HG03066 (cell line): Measurements from ENCODE around the gene SH3RF3.

Source experiments
- ATAC-seq: cut with Tn5 transposase; IDR thresholded peaks from one replicate; pipeline ENCODE4 v1.9.1; 2021; ENCODE audit warnings: low read depth; ENCODE audit not compliant: unreplicated experiment

Gene SH3RF3

DNA sequence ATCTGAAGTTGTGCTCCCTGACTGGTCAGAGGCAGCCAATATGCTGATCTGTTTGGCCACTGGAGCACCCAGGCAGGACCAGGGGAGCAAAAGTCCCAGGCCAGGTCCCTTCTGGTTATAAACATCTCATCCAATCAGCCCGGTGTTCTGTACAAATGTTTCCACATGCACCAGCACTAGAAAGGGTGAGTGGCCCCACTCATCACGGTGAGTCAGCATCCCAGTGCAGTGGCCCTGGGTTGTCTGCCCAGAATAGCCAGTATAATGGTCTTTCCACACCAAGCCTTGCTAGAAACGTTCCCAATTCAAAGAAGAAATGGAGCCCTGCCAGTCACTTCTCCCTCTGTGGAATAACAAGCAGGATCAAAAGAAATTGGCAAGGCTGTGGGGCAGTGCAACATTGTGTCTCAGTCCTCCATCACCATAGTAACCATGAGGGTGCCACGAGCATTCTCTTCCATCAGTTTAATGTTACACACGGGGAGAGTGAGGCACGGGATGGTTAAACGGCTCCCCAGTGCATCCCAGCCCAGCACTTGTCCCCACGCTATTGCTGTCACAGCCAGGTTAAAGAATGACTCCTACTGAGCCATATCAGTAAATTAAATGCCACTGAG is 309.9 kb downstream of the SH3RF3 start:
- ATAC-seq = no peak

DNA sequence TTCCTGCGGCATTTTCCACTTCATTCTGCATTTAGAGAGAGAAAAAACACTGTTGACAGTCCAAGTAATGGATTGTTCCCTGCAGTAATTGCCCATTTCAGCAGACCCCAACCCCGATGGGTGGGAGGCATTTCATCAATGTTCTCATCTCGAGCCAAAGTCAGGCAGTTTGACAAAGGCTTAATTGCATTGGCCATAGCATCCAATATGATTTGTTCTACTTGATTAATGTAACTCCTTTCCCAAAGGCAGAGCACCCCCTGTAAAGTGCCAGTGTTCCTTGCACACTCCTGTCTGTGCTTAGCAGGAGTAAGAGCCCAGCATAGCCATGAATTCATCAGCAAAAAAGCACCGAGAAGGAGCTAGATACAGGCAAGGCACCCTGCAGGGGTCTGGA is 310.4 kb downstream of the SH3RF3 start:
- ATAC-seq = no peak

DNA sequence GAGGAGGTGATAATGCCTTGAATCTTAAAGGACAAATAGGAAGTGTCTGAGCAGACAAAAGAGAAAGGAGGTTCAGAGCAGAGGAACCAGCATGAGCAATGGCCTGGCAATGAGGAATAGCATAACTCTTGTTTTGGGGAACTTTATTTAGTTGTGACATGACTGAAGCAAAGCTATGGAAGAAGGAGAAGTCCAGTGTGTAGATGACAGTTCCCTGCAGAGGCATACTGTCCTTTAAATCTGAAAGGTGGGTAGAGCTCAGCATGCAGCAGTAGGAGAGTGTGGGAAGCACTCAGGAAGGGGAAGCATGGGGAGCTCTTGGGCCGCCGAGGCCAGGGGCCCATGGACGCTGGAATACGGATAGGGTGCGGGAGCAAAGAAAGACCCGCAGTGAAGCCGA is 311.0 kb downstream of the SH3RF3 start:
- ATAC-seq = no peak

DNA sequence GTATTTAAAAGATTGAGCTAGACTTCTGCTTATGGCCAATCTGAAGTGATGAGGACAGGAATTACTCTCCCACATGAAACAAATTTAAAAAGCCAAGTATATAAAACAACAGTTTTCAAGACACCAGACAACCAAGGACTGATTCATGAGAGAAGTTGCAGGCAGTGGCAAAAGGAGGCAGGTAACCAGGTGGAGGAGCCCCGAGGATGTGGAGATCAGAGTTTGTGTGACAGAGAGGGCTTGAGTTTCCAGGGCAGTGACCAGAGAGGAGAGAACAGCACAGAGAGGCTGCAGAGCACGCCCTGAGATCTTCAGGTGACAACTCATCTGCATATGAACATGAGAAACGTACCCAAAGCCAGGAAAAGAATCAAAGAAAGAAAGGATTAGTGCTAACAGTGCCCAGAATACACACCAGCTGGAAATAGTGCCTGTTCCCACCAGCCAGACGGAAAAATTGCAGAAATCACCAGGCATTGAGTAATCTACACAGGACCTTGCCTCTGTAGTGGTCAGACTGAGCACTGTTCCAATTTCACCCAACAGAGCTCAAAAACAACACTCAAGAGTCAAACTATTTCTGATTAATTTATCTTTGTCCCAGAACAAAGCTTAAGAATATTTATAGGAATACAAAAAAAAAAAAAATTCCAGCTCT is 311.6 kb downstream of the SH3RF3 start:
- no peak for ATAC-seq

DNA sequence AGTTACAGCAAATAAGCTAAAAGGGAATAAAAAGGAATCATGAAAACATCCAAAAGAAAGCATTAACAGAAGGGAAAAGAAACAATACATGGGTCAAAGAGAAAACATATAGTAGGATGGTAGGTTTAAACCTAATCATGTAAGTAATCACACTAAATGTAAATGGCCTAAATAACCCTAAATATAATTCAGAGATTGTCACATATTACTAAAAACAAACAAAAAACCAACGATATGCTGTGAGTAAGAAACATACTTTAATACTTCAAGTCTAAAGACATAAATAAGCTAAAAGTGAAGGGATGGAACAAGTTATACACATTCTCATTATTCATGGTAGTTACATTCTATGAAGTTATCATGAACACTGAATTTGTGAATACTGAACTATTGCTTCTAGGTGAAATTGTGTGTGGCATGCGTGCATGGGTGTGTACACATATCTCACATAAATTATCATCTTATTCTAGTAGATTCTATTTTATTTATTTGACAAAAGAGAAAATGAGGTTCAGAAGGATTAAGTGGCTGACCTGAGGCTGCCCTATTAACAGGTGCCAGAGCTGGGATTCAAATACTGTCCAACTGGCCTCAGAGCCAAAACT is 313.8 kb downstream of the SH3RF3 start:
- no peak for ATAC-seq

DNA sequence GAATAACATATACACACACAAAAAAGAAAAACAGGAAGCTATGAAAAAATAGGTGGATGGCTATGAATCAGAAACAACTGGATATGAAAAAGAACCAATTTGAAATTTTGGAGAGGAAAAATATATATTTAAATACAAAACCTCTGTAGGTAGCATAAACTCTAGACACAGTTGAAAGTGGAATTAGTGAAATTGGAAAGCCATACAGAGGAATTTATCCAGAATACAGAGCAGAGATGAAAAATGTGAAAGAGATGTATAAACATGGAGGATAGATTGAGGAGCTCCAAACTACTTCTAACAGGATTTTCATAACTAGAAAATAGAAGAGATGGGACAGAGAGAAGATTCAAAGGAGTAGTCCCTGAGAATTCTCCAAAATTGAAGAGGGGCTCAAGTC is 315.9 kb downstream of the SH3RF3 start:
- no peak for ATAC-seq

DNA sequence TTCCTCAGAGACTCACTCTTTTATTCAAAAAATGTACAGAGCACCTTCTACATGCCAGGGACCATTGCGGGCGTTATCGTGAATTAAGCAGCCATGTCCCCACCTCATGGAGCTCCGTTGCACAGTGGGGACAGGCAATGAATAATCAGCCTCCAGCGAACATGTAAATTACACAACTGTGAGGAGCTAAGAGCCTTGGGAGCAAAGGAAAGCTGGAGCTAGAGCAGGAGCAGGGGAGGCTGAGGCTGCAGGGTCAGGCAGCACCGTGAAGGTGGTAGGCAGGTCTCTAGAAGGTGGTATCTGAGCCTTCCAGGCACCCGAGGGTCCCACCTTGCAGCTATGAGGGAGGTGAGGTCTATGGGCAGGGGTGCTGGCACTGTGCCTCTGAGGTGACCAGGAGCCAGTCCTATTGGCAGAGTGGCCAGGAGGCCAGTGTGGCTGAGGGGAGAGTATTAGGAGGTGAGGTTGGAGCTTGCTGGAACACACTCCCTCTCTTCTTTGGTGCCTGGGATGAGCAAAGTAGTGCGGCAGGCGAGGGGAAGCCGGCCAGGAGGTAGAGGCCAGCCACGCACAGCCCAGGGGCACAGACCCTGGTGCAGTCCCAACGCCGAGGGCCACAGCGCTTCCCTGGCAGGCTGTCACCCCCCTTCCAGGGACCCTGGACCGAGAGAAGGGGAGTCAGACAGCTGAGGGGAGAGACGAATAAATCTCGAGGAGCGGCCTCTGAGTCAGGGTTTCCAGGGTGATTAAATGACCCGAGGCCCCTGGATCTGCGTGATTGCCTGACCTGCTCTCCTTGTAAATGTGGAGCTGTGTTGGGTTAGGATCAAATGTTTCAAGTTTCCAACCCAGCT is 317.5 kb downstream of the SH3RF3 start:
- ATAC-seq = no peak

DNA sequence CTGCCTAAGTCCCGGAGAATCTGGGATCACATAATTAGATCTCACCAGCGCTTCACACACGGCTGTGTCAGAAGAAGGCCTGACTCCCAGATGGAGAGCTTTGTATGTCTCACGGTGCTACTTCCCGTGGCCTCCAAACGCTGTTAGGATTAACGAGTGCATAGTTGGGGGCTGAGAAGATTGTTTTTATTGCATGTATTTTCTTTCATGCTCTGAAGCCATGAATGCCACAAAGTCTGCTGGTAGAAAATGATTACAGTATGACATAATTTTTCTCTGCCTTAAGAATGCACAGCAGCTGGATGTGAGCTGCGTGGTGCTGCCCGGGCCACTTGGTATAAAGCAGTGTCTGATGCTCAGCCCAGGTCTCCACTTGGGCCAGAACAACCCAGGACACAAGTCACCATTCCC is 318.3 kb downstream of the SH3RF3 start:
- ATAC-seq = no peak

DNA sequence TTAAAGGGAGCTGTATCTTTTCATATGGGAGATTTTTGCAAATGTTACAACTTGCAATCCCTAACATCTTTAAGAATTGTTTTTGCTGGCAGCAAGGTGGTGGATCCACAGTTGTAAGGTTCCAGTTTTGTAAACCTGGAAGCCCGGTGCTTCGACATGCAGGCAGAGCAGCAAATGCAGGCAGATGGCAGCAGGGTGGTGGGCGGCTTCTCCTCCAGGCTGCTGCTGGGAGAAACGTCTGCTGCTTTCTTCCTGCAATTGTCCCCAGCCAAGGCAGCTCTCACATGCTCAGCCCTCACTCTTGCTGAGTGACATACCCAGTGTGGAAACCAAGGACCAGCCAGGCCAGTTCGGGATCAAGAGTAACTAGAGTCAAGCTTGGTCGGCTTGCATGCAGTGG is 318.8 kb downstream of the SH3RF3 start:
- no peak for ATAC-seq

DNA sequence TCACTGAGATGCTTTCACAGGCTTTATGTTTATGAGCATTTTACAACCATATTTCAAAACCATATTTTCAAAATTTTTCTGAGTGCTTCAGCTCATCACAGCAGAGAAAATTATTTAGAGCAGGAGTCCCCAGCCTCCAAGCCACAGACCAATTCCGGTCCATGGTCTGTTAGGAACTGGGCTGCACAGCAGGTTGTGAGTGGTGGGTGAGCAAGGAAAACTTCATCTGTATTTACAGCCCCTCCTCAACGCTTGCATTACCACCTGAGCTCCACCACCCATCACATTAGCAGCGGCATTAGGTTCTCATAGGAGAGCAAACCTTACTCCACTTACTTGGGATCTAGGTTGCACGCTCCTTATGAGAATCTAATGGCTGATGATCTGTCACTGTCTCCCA is 319.2 kb downstream of the SH3RF3 start:
- no peak for ATAC-seq

DNA sequence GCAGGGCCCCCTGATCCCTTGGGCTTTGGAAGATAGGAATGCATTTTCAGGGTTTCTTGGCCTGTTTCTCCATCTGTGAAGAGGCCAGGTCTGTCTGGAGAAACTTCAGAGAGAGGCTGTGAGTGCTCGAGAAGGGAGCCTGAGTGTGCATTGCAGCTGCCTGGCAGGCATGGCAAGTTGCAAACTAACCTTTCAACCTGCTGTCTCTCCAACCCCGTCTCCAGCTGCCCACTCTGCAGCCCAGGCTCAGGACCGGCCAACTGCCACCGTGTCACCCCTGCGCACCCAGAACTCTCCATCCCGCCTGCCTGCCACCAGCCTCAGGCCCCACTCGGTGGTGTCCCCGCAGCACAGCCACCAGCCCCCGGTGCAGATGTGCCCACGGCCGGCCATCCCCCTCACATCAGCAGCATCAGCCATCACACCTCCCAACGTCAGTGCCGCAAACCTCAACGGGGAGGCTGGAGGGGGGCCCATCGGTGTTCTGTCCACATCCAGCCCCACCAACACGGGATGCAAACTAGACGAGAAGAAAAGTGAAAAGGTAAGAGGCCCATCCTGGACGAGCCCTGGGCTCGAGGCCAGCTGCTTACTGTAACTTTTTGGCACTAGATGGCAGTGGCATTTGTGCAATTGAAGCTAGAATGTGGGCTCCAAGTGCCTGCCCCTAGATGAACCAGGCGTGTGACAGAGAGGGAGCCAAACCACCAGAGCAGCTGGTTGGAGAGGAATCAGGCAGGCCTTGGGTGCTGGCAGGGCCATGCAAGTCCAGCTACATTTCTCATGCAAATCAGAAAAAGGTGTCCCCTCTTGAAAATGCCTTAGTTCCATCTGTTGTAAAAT is 320.2 kb downstream of the SH3RF3 start:
- ATAC-seq = no peak

DNA sequence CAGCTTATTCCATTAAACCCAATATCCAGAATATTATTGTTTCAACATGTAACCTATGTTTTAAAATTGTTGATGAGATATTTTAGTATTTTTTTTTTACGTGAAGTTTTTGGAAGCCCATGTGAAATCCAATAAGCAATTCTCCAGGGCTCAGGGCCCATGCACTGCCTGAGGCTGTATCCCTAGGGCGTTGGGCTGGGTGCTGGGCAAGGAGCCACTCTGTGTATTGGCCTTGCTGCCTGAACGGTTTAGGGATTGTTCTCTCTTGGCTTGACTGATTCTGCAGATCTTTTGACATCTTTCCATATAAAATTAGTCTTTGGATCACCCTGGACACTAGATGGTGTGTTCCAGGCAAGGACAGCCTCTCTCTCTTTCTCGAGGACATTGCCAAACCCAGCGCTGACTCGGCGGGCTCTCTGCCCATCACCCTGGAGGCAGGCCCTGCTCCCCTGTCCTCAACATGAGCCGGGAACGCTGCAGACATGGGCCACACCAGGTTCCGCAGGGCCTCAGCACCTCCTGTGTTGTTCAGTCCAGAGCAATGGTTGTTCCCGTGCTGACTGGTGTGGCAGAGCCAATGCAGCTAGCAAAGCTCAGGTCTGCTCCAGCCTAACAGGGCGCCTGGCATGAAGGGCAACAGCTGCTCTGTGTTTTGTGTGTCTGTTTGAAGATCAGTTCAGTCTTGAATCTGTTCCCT is 321.7 kb downstream of the SH3RF3 start:
- ATAC-seq = no peak

DNA sequence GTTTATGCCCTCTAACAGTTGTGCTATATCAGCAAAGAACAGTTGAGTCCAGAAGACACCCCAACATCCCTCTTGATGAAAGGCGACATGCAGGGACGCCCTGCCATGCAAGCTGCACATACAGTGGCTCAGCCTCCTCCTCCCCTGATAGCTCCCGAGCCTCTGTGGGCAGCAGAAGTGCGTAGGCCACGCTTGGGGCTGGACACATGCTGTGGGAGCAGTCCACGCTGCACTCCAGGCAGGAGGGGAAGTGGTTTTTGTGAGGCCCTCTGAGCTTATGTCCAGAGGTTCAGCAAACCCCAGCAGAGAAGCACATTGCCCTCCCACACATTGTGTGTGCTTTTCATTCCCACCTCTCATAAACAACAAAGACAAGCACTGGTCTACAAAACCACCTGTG is 322.7 kb downstream of the SH3RF3 start:
- no peak for ATAC-seq

DNA sequence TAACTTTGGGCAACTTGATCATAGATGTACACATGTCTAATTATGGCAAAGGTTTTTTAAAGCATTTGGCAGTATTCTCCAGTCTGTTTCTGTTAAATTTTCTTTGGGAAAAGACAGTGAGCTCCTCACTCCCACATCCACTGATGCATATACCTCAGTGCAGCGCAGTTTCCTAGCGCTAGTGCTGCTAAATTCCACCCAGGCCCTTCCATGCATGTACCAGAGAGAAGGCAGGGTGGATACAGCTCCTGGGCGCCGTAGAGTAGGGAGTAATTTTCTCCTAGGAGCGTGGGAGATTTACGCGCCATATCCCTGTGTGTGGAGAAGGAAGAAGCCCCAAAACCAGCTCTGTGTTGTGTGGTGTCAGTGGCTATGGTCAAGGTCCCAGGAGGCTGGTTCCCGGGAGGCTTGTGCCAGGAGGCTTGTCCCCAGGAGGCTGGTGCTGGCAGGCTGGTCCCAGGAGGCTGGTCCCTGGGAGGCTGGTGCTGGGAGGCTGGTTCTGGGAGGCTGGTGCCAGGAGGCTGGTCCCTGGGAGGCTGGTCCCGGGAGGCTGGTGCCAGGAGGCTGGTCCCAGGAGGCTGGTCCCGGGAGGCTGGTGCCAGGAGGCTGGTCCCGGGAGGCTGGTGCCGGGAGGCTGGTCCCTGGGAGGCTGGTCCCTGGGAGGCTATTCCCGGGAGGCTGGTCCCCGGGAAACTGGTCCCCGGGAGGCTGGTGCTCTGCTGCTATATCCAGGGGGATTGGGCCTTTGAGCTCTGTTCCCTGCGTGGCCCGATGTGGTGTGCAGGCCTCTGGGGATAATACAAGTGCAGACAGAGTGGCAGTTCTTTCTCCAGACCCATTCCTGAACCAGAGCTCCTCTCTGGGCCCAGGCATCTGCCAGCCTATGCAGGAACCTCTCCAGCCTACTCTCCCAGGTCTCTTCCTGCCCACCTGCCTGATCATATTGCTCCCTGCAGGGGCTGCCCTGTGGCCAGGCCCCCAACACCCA is 323.6 kb downstream of the SH3RF3 start:
- no peak for ATAC-seq

DNA sequence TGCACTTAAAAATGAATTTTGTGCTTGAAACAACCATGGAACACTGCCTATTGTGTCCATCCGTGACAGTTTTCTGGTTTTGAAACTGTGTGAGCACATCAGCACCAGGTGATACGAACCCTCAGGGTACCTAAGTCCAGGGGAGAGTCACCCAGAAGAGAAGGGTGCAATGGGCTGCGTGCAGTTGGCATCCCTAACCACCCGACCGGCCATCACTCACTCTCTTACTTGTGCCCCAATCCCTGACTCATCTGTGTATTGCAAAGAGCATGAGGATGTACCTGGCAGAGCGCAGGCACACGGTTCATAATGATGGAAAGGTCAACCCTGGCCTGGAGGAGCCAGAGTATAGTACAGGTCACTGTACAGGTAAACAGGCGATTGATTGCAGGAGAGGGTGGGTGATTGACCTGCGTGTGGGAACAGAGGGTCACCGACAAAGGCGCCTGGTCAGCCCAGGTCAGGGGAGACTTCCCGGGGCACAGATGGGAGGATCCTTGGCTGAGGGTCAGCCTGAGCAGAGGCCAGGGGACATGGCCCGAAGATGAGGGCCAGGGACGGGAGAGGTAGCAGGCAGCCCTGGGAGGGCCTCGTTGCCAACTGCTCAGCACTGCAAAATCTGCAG is 324.5 kb downstream of the SH3RF3 start:
- ATAC-seq = no peak

DNA sequence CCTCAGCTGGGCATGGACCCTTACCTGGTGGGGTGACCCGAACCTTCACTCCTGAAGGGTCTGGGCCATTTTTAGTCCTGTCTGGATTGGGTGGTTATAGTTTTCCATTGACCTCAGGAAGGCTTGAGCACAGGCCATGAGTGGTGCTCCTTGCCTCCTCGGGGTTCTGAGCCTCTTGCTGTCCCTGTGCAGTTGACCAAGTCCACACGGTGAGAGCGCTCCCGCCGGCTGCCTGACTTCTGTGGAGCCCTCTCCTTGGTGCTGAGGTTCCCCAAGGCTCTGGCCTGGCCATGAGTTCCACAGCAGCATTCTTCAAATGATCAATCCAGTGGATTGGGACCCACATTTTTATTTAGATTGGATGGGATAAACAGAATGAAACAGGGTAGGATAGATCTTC is 325.3 kb downstream of the SH3RF3 start:
- no peak for ATAC-seq

DNA sequence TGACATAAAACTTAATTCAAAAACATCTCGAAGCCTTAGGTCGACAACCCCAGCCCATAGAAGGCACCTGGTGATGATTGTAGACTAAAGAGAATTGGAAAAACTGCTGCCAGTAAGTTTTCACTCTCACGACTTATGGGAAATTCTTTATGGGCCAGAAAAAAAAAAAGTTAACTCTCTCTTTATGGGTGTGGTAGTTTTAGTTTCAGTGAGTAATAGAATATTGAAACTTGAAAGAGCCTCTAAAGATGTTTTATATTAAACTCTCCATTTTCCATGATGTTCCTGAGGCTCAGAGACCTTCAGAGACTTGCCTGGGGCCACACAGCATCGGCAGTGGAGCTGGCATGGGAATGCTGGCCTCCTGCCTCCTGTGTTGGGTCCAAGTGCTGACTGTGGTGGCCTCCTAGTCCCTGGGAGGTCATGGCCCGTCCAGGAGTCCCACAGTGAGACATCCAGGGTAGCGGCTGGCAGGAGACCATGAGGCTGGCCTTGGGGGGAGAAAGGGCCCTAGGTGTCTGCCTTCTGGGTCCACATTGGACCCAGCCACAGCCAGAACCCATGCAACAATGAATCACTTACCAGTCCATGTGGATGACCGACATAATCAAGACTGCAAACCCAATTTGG is 325.9 kb downstream of the SH3RF3 start:
- ATAC-seq = no peak
